Activated CD8-positive, alpha-beta T cell treated with anti-CD3 and anti-CD28 coated beads for 36 hours (primary cell): ENCODE data around the gene CAMK2G. TPM values are rescaled to one million over a fixed set of nuclear protein-coding genes. Genes with fewer than 3 reads are reported as not detected.
A peak's percentile ranks its signal among the peaks of the same experiment; 100 is the strongest.

Experiments
- ATAC-seq: fragments of 200-7000 bp; cut with Tn5 transposase; one replicate; pipeline ENCODE4 v1.10.0; 2021; ENCODE audit warnings: mild to moderate bottlenecking, moderate library complexity
- CTCF ChIA-PET: fragments of 350-600 bp; sonication (Branson Sonifier 250); formaldehyde crosslinking; loops from one replicate; lab custom pipeline; 2021; ENCODE audit warnings: antibody characterized with exemption; lab: Charles Lee
- POLR2A ChIA-PET: fragments of 350-600 bp; sonication (Branson Sonifier 250); formaldehyde crosslinking; loops from one replicate; lab custom pipeline; 2021; ENCODE audit warnings: antibody characterized with exemption; lab: Charles Lee
- DNase-seq: peaks from one replicate; pipeline ENCODE4 v3.0.0-alpha.2; 2020
- H3K27ac Mint-ChIP-seq: one replicate; pipeline ENCODE4 v1.8.0; 2021; ENCODE audit warnings: mild to moderate bottlenecking, mixed read lengths
- H3K27me3 Mint-ChIP-seq: one replicate; pipeline ENCODE4 v1.8.0; 2021; ENCODE audit warnings: mixed read lengths
- H3K36me3 Mint-ChIP-seq: one replicate; pipeline ENCODE4 v1.8.0; 2021; ENCODE audit warnings: low read depth, mixed read lengths
- H3K4me1 Mint-ChIP-seq: one replicate; pipeline ENCODE4 v1.8.0; 2021; ENCODE audit warnings: low read depth, mixed read lengths
- H3K4me3 Mint-ChIP-seq: one replicate; pipeline ENCODE4 v1.8.0; 2021; ENCODE audit warnings: mild to moderate bottlenecking, moderate library complexity, mixed read lengths
- H3K9me3 Mint-ChIP-seq: one replicate; pipeline ENCODE4 v1.8.0; 2021; ENCODE audit warnings: mixed read lengths
- CTCF ChIP-seq: fragments of 200-600 bp; IDR thresholded peaks from one replicate; pipeline ENCODE4 v1.8.0; 2022; ENCODE audit warnings: antibody characterized with exemption, mild to moderate bottlenecking
- intact Hi-C: fragments of 100-400 bp; cut with micrococcal nuclease; formaldehyde crosslinking; loops from one replicate; pipeline ENCODE4 v1.10.0; 2022
- total RNA-seq, 2 experiments: library from RNA; stranded (reverse); gene quantifications; one replicate each; pipeline ENCODE4 v1.2.3, GENCODE V29; 2021

Gene CAMK2G
- total RNA-seq, 2 experiments from 2014 or later = 17.8 to 18.5 TPM

GRCh38 chr10:73859784-73860491, 14.4 kb downstream of the CAMK2G start:
- ChIA-PET POLR2A (interaction anchor here (0.6 to 3.0 kb wide), 6 partner anchors 8 to 1336 kb away, joined by 3 to 18 read pairs (median 3); partner anchors contain the start of gene CAMK2G), CTCF (interaction anchor here (0.8 to 7.4 kb wide), 5 partner anchors 10 to 97 kb away, joined by 3 to 67 read pairs (median 6); no protein-coding TSS in a partner anchor)
- no peaks in the 10 kb centered on the region for H3K9me3 Mint-ChIP-seq
- intact Hi-C loops = no loop called here
- ATAC-seq (no peak), DNase-seq (no peak)
- peaks cover 68% of the 10 kb centered on the region for H3K4me1 Mint-ChIP-seq
- H3K27ac Mint-ChIP-seq = peak overlapping the region; percentile 69
- no peak for TF ChIP-seq CTCF
- no peak overlapping the region for H3K4me3 Mint-ChIP-seq
- peaks cover 27% of the 10 kb centered on the region for H3K36me3 Mint-ChIP-seq
- H3K27me3 Mint-ChIP-seq = no peaks in the 10 kb centered on the region

- H3K27me3 Mint-ChIP-seq = no peaks in the 10 kb centered on the region
- H3K4me3 Mint-ChIP-seq = no peak overlapping the region
- no peak for TF ChIP-seq CTCF
- ChIA-PET POLR2A (interaction anchor here (0.6 to 3.0 kb wide), 8 partner anchors 9 to 1337 kb away, joined by 3 to 18 read pairs (median 3); partner anchors contain the start of gene CAMK2G), CTCF (interaction anchor here (0.8 to 7.4 kb wide), 7 partner anchors 10 to 97 kb away, joined by 3 to 67 read pairs (median 3); no protein-coding TSS in a partner anchor)
- H3K27ac Mint-ChIP-seq = peak overlapping the region; percentile 69
- intact Hi-C loops = no loop called here
- peaks cover 22% of the 10 kb centered on the region for H3K36me3 Mint-ChIP-seq
- ATAC-seq (peak; percentile 55), DNase-seq (peak; percentile 69)
- peaks cover 65% of the 10 kb centered on the region for H3K4me1 Mint-ChIP-seq
- no peaks in the 10 kb centered on the region for H3K9me3 Mint-ChIP-seq
Measured at GRCh38 chr10:73859428-73859783, 14.9 kb downstream of the CAMK2G start.

GRCh38 chr10:73858750-73859427, 15.5 kb downstream of the CAMK2G start:
- CTCF ChIA-PET = interaction anchor here (0.8 to 7.4 kb wide), 7 partner anchors 9 to 84 kb away, joined by 3 to 67 read pairs (median 3); no protein-coding TSS in a partner anchor
- DNase-seq (no peak), ATAC-seq (no peak)
- POLR2A ChIA-PET = interaction anchor here (0.6 to 3.0 kb wide), 7 partner anchors 9 to 1337 kb away, joined by 3 to 18 read pairs (median 3); partner anchors contain the start of gene CAMK2G
- Mint-ChIP-seq H3K4me3 (no peak overlapping the region), H3K27ac (peak overlapping the region; percentile 79), H3K9me3 (no peaks in the 10 kb centered on the region), H3K36me3 (peaks cover 18% of the 10 kb centered on the region), H3K4me1 (peaks cover 63% of the 10 kb centered on the region), H3K27me3 (no peaks in the 10 kb centered on the region)
- intact Hi-C loops = no loop called here
- TF ChIP-seq CTCF = no peak

GRCh38 chr10:73858013-73858708, 16.2 kb downstream of the CAMK2G start:
- DNase-seq (no peak), ATAC-seq (no peak)
- POLR2A ChIA-PET = interaction anchor here (1.0 to 3.0 kb wide), 7 partner anchors 8 to 80 kb away, joined by 3 to 18 read pairs (median 5); partner anchors contain the start of gene CAMK2G
- Mint-ChIP-seq H3K36me3 (peaks cover 13% of the 10 kb centered on the region), H3K4me1 (peaks cover 60% of the 10 kb centered on the region), H3K4me3 (peak overlapping the region; percentile 19), H3K9me3 (no peaks in the 10 kb centered on the region), H3K27ac (peak overlapping the region; percentile 72), H3K27me3 (no peaks in the 10 kb centered on the region)
- intact Hi-C loops = no loop called here
- CTCF ChIA-PET = interaction anchor here (0.9 to 7.4 kb wide), 8 partner anchors 8 to 85 kb away, joined by 3 to 67 read pairs (median 4); no protein-coding TSS in a partner anchor
- TF ChIP-seq CTCF = no peak
